ENCODE measurements around the gene ZFP36. TPM values are rescaled to one million over a fixed set of nuclear protein-coding genes. Genes with fewer than 3 reads are reported as not detected.
A peak's percentile ranks its signal among the peaks of the same experiment; 100 is the strongest.

Gene ZFP36
- total RNA-seq, 3 donors from 2014 or later (not counting 1 experiment from before 2014, with no cell fraction given): 1,232 to 2,074 (median 1,769) TPM

DNA sequence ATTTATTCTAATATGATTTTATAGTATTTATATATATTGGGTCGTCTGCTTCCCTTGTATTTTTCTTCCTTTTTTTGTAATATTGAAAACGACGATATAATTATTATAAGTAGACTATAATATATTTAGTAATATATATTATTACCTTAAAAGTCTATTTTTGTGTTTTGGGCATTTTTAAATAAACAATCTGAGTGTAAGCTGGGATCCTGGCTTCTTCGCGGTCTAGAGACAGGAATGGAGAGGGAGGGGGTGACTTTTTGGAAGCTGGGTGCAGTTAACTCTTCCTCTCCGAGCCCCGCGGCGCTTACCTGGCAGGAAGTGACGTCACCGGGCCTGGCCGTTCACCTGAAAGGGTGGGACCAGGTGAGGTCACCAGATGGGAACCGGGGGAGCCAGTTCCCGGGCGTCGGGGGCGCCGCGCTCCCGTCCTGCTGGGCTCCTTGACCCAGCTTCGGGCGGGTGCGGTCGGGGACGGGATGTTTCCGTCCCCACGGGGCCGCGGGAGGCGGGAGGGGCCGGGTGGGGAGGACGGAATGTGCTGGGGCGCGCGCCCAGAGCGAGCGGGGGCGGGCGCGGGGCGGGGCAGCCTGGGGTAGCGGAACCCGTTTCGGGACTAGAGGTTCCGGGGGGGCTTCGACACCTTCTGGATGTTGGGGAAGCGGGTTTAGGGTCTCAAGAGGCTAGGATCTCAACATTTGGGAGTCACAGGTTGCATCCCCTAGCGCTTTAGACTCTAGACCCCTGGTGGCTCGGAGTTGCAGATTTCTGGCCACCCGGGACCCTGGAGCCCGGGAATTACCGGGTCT lies 2.8 kb downstream of the ZFP36 start:
- Mint-ChIP-seq H3K27ac (peak overlapping the region; percentile 96 to 97), H3K36me3 (peaks cover 7% of the 10 kb centered on the region), H3K9me3 (no peaks in the 10 kb centered on the region), H3K27me3 (ENCODE audit: low read depth in 2 of 2) (no peaks in the 10 kb centered on the region), H3K4me1 (peaks cover 59 to 71% of the 10 kb centered on the region in 2 donors), H3K4me3 (peak overlapping the region; percentile 97)
- H3K9me3 ChIP-seq (ENCODE audit: control insufficient read depth, insufficient read depth, low read length): no peaks in the 10 kb centered on the region
- TF ChIP-seq, protein P1, sequence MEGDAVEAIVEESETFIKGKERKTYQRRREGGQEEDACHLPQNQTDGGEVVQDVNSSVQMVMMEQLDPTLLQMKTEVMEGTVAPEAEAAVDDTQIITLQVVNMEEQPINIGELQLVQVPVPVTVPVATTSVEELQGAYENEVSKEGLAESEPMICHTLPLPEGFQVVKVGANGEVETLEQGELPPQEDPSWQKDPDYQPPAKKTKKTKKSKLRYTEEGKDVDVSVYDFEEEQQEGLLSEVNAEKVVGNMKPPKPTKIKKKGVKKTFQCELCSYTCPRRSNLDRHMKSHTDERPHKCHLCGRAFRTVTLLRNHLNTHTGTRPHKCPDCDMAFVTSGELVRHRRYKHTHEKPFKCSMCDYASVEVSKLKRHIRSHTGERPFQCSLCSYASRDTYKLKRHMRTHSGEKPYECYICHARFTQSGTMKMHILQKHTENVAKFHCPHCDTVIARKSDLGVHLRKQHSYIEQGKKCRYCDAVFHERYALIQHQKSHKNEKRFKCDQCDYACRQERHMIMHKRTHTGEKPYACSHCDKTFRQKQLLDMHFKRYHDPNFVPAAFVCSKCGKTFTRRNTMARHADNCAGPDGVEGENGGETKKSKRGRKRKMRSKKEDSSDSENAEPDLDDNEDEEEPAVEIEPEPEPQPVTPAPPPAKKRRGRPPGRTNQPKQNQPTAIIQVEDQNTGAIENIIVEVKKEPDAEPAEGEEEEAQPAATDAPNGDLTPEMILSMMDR (IDR thresholded peaks at IDR 0.05): no peak
- H3K27me3 ChIP-seq (ENCODE audit: control insufficient read depth, insufficient read depth, low read length): no peaks in the 10 kb centered on the region
- 0% methylated on average over 49 of the region's 52 CpGs for WGBS (ENCODE audit: insufficient coverage)
- peak overlapping the region; percentile 92 for H3K4me3 ChIP-seq (ENCODE audit: low read length)
- ATAC-seq: peak; percentile 11 to 30 (median 13)
- H3K27ac ChIP-seq (ENCODE audit: low read length): peak overlapping the region; percentile 96
- peaks cover 16% of the 10 kb centered on the region for H3K36me3 ChIP-seq (ENCODE audit: control insufficient read depth, insufficient read depth, low read length)
- intact Hi-C loops (cut with micrococcal nuclease): loop anchor here (2.0 to 5.0 kb wide), 2 partner anchors 123 to 285 kb away; partner anchors contain the start of genes EID2B and PAK4
- H3K4me1 ChIP-seq (ENCODE audit: control insufficient read depth, insufficient read depth, low read length): peaks cover 68% of the 10 kb centered on the region
- DNase-seq: peak; percentile 79 to 91

- Mint-ChIP-seq H3K9me3 (no peaks in the 10 kb centered on the region), H3K27ac (peak overlapping the region; percentile 96 to 97), H3K4me3 (peak overlapping the region; percentile 97), H3K36me3 (peaks cover 7% of the 10 kb centered on the region), H3K4me1 (peaks cover 62 to 76% of the 10 kb centered on the region in 2 donors), H3K27me3 (ENCODE audit: low read depth in 2 of 2) (no peaks in the 10 kb centered on the region)
- DNase-seq: peak; percentile 38 to 87
- intact Hi-C loops (cut with micrococcal nuclease): loop anchor here (2.0 to 5.0 kb wide), 2 partner anchors 122 to 285 kb away; partner anchors contain the start of genes EID2B and PAK4
- H3K4me1 ChIP-seq (ENCODE audit: control insufficient read depth, insufficient read depth, low read length): peaks cover 59% of the 10 kb centered on the region
- H3K36me3 ChIP-seq (ENCODE audit: control insufficient read depth, insufficient read depth, low read length): peaks cover 16% of the 10 kb centered on the region
- peak overlapping the region; percentile 92 for H3K4me3 ChIP-seq (ENCODE audit: low read length)
- H3K27me3 ChIP-seq (ENCODE audit: control insufficient read depth, insufficient read depth, low read length): no peaks in the 10 kb centered on the region
- peak overlapping the region; percentile 96 for H3K27ac ChIP-seq (ENCODE audit: low read length)
- ATAC-seq: peak; percentile 32 to 49 (median 34)
- WGBS (ENCODE audit: insufficient coverage): 2% methylated on average over 35 of the region's 35 CpGs
- H3K9me3 ChIP-seq (ENCODE audit: control insufficient read depth, insufficient read depth, low read length): no peaks in the 10 kb centered on the region
- TF ChIP-seq, protein P1 (IDR thresholded peaks at IDR 0.05): no peak
Measured at GRCh38 chr19:39410017-39410830, 3.6 kb downstream of the ZFP36 start.

- TF ChIP-seq, protein P1 (IDR thresholded peaks at IDR 0.05): no peak
- intact Hi-C loops (cut with micrococcal nuclease): loop anchor here (1.0 to 5.0 kb wide), 3 partner anchors 13 to 286 kb away; partner anchors contain the start of genes EID2B and PAK4
- no peaks in the 10 kb centered on the region for H3K9me3 ChIP-seq (ENCODE audit: control insufficient read depth, insufficient read depth, low read length)
- H3K36me3 ChIP-seq (ENCODE audit: control insufficient read depth, insufficient read depth, low read length): peaks cover 17% of the 10 kb centered on the region
- H3K27ac Mint-ChIP-seq: peak overlapping the region; percentile 96 to 97
- H3K9me3 Mint-ChIP-seq: no peaks in the 10 kb centered on the region
- WGBS (ENCODE audit: insufficient coverage): 48% methylated on average over 1 of the region's 1 CpG
- peaks cover 7% of the 10 kb centered on the region for H3K36me3 Mint-ChIP-seq
- peak overlapping the region; percentile 97 for H3K4me3 Mint-ChIP-seq
- no peaks in the 10 kb centered on the region for H3K27me3 ChIP-seq (ENCODE audit: control insufficient read depth, insufficient read depth, low read length)
- peak overlapping the region; percentile 92 for H3K4me3 ChIP-seq (ENCODE audit: low read length)
- DNase-seq (no peak), ATAC-seq (no peak)
- H3K4me1 Mint-ChIP-seq: peaks cover 62 to 78% of the 10 kb centered on the region in 2 donors
- peaks cover 54% of the 10 kb centered on the region for H3K4me1 ChIP-seq (ENCODE audit: control insufficient read depth, insufficient read depth, low read length)
- H3K27me3 Mint-ChIP-seq (ENCODE audit: low read depth in 2 of 2): no peaks in the 10 kb centered on the region
- H3K27ac ChIP-seq (ENCODE audit: low read length): peak overlapping the region; percentile 96
Measured at GRCh38 chr19:39410831-39411080, 4.1 kb downstream of the ZFP36 start.
